WTC11 (cell line): ENCODE measurements around the gene MYCBP2. TPM values are rescaled to one million over a fixed set of nuclear protein-coding genes. Genes with fewer than 3 reads are reported as not detected.
A peak's percentile ranks its signal among the peaks of the same experiment; 100 is the strongest.

Experiments
- CREB1 ChIP-seq: sonication (generic); formaldehyde crosslinking; IDR thresholded peaks from 2 replicates; pipeline ENCODE4 v1.8.0; 2023; ENCODE audit warnings: mild to moderate bottlenecking, missing genetic modification reagents
- ELF4 ChIP-seq: sonication (generic); formaldehyde crosslinking; IDR thresholded peaks from 2 replicates; pipeline ENCODE4 v1.8.1; 2022; ENCODE audit warnings: low read depth, mild to moderate bottlenecking, moderate library complexity, missing genetic modification reagents
- FOXK1 ChIP-seq: sonication (generic); formaldehyde crosslinking; IDR thresholded peaks from 2 replicates; pipeline ENCODE4 v1.8.0; 2022; ENCODE audit warnings: mild to moderate bottlenecking, moderate library complexity, missing genetic modification reagents
- GABPB1 ChIP-seq: sonication (generic); formaldehyde crosslinking; IDR thresholded peaks from 2 replicates; pipeline ENCODE4 v1.8.1; 2023; ENCODE audit warnings: mild to moderate bottlenecking, missing genetic modification reagents
- IRF2 ChIP-seq: sonication (generic); formaldehyde crosslinking; IDR thresholded peaks from 2 replicates; pipeline ENCODE4 v1.8.0; 2022; ENCODE audit warnings: low read depth, missing genetic modification reagents, borderline replicate concordance
- JAZF1 ChIP-seq: fragments of 250-450 bp; sonication (Bioruptor Pico); IDR thresholded peaks from 2 replicates; pipeline ENCODE4 v1.9.0; 2021; ENCODE audit warnings: moderate library complexity, mild to moderate bottlenecking, inconsistent platforms
- JUN ChIP-seq: sonication (generic); formaldehyde crosslinking; IDR thresholded peaks from 2 replicates; pipeline ENCODE4 v1.8.0; 2023; ENCODE audit warnings: mild to moderate bottlenecking, missing genetic modification reagents
- KAT7 ChIP-seq: sonication (generic); formaldehyde crosslinking; IDR thresholded peaks from 2 replicates; pipeline ENCODE4 v1.8.1; 2023; ENCODE audit warnings: missing genetic modification reagents, mild to moderate bottlenecking, borderline replicate concordance
- MAX ChIP-seq: sonication (generic); formaldehyde crosslinking; IDR thresholded peaks from 2 replicates; pipeline ENCODE4 v1.8.0; 2022; ENCODE audit warnings: mild to moderate bottlenecking, missing genetic modification reagents
- NFYB ChIP-seq: sonication (generic); formaldehyde crosslinking; conservative IDR thresholded peaks from 2 replicates; pipeline ENCODE4 v1.8.0; 2022; ENCODE audit warnings: low read depth, missing genetic modification reagents
- OVOL2 ChIP-seq: fragments of 250-450 bp; sonication (Bioruptor Pico); IDR thresholded peaks from 2 replicates; pipeline ENCODE4 v1.9.0; 2021; ENCODE audit warnings: mild to moderate bottlenecking, borderline replicate concordance
- PREB ChIP-seq: sonication (generic); formaldehyde crosslinking; IDR thresholded peaks from 2 replicates; pipeline ENCODE4 v1.8.1; 2022; ENCODE audit warnings: mild to moderate bottlenecking, missing genetic modification reagents, moderate library complexity, borderline replicate concordance
- RORB ChIP-seq: fragments of 250-450 bp; sonication (Bioruptor Pico); IDR thresholded peaks from 2 replicates; pipeline ENCODE4 v1.9.0; 2021; ENCODE audit warnings: mild to moderate bottlenecking
- SOX15 ChIP-seq: fragments of 250-450 bp; sonication (Bioruptor Pico); IDR thresholded peaks from 2 replicates; pipeline ENCODE4 v1.9.0; 2021; ENCODE audit warnings: mild to moderate bottlenecking
- TEAD1 ChIP-seq: sonication (generic); formaldehyde crosslinking; IDR thresholded peaks from 2 replicates; pipeline ENCODE4 v1.8.0; 2022; ENCODE audit warnings: mild to moderate bottlenecking, missing genetic modification reagents
- TP53 ChIP-seq: sonication (generic); formaldehyde crosslinking; IDR thresholded peaks from 2 replicates; pipeline ENCODE4 v1.8.1; 2023; ENCODE audit warnings: mild to moderate bottlenecking, missing genetic modification reagents
- ZNF121 ChIP-seq: sonication (generic); formaldehyde crosslinking; IDR thresholded peaks from 2 replicates; pipeline ENCODE4 v1.8.0; 2023; ENCODE audit warnings: missing genetic modification reagents
- ZNF232 ChIP-seq: sonication (generic); formaldehyde crosslinking; IDR thresholded peaks from 2 replicates; pipeline ENCODE4 v1.8.0; 2022; ENCODE audit warnings: mild to moderate bottlenecking, missing genetic modification reagents
- ZNF317 ChIP-seq: sonication (generic); formaldehyde crosslinking; IDR thresholded peaks from 2 replicates; pipeline ENCODE4 v1.8.1; 2023; ENCODE audit warnings: low read depth, mild to moderate bottlenecking, moderate library complexity, missing genetic modification reagents, borderline replicate concordance
- ZNF396 ChIP-seq: fragments of 250-450 bp; sonication (Bioruptor Pico); IDR thresholded peaks from 2 replicates; pipeline ENCODE4 v1.8.0; 2021; ENCODE audit warnings: mild to moderate bottlenecking, moderate library complexity, borderline replicate concordance
- ZNF671 ChIP-seq: fragments of 250-450 bp; sonication (Bioruptor Pico); IDR thresholded peaks from 2 replicates; pipeline ENCODE4 v1.8.0; 2021; ENCODE audit warnings: mild to moderate bottlenecking
- total RNA-seq: library from RNA; stranded (reverse); gene quantifications from 3 replicates; pipeline ENCODE4 v1.2.3, GENCODE V29; 2021
- TF ChIP-seq, protein P1 (sequence below): sonication (generic); formaldehyde crosslinking; IDR thresholded peaks from 2 replicates; pipeline ENCODE4 v1.8.1; 2023; ENCODE audit warnings: mild to moderate bottlenecking, moderate library complexity, missing genetic modification reagents
- TF ChIP-seq, protein P2 (sequence below): fragments of 250-450 bp; sonication (Bioruptor Pico); IDR thresholded peaks from 2 replicates; pipeline ENCODE4 v1.9.0; 2021; ENCODE audit warnings: mild to moderate bottlenecking
- TF ChIP-seq, protein P3 (sequence below): sonication (generic); formaldehyde crosslinking; IDR thresholded peaks from 2 replicates; pipeline ENCODE4 v1.8.1; 2023; ENCODE audit warnings: mild to moderate bottlenecking, missing genetic modification reagents, borderline replicate concordance
- TF ChIP-seq, protein P4 (sequence below): sonication (generic); formaldehyde crosslinking; IDR thresholded peaks from 2 replicates; pipeline ENCODE4 v1.8.0; 2022; ENCODE audit warnings: missing genetic modification reagents
- TF ChIP-seq, protein P5 (sequence below): sonication (generic); formaldehyde crosslinking; IDR thresholded peaks from 2 replicates; pipeline ENCODE4 v1.8.0; 2022; ENCODE audit warnings: mild to moderate bottlenecking, missing genetic modification reagents

The MYCBP2 gene
- total RNA-seq, 1 experiment from 2014 or later: 54.3 TPM

- no peak for TF ChIP-seq PREB (CRISPR knock-in tag)
- no peak for TF ChIP-seq SOX15 (CRISPR knock-in tag)
- peak; percentile 88 for TF ChIP-seq FOXK1
- TF ChIP-seq IRF2: no peak
- no peak for TF ChIP-seq ELF4 (CRISPR knock-in tag)
- TF ChIP-seq, protein P1, sequence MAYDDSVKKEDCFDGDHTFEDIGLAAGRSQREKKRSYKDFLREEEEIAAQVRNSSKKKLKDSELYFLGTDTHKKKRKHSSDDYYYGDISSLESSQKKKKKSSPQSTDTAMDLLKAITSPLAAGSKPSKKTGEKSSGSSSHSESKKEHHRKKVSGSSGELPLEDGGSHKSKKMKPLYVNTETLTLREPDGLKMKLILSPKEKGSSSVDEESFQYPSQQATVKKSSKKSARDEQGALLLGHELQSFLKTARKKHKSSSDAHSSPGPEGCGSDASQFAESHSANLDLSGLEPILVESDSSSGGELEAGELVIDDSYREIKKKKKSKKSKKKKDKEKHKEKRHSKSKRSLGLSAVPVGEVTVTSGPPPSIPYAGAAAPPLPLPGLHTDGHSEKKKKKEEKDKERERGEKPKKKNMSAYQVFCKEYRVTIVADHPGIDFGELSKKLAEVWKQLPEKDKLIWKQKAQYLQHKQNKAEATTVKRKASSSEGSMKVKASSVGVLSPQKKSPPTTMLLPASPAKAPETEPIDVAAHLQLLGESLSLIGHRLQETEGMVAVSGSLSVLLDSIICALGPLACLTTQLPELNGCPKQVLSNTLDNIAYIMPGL (CRISPR knock-in tag): no peak; the same call in 1 of the 2 replicates
- no peak for TF ChIP-seq TEAD1 (CRISPR knock-in tag)
- TF ChIP-seq JUN (CRISPR knock-in tag): no peak
- TF ChIP-seq, protein P2, sequence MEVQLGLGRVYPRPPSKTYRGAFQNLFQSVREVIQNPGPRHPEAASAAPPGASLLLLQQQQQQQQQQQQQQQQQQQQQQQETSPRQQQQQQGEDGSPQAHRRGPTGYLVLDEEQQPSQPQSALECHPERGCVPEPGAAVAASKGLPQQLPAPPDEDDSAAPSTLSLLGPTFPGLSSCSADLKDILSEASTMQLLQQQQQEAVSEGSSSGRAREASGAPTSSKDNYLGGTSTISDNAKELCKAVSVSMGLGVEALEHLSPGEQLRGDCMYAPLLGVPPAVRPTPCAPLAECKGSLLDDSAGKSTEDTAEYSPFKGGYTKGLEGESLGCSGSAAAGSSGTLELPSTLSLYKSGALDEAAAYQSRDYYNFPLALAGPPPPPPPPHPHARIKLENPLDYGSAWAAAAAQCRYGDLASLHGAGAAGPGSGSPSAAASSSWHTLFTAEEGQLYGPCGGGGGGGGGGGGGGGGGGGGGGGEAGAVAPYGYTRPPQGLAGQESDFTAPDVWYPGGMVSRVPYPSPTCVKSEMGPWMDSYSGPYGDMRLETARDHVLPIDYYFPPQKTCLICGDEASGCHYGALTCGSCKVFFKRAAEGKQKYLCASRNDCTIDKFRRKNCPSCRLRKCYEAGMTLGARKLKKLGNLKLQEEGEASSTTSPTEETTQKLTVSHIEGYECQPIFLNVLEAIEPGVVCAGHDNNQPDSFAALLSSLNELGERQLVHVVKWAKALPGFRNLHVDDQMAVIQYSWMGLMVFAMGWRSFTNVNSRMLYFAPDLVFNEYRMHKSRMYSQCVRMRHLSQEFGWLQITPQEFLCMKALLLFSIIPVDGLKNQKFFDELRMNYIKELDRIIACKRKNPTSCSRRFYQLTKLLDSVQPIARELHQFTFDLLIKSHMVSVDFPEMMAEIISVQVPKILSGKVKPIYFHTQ (CRISPR knock-in tag): no peak
- no peak for TF ChIP-seq ZNF671
- TF ChIP-seq GABPB1 (CRISPR knock-in tag): peak; percentile 27; the same call in 1 of the 2 replicates
- no peak for TF ChIP-seq TP53 (CRISPR knock-in tag)
- no peak for TF ChIP-seq KAT7 (CRISPR knock-in tag)
- TF ChIP-seq NFYB: no peak
- TF ChIP-seq ZNF396 (CRISPR knock-in tag): no peak
- TF ChIP-seq MAX (CRISPR knock-in tag): peak; percentile 51; the same call in 1 of the 2 replicates
- TF ChIP-seq, protein P3, sequence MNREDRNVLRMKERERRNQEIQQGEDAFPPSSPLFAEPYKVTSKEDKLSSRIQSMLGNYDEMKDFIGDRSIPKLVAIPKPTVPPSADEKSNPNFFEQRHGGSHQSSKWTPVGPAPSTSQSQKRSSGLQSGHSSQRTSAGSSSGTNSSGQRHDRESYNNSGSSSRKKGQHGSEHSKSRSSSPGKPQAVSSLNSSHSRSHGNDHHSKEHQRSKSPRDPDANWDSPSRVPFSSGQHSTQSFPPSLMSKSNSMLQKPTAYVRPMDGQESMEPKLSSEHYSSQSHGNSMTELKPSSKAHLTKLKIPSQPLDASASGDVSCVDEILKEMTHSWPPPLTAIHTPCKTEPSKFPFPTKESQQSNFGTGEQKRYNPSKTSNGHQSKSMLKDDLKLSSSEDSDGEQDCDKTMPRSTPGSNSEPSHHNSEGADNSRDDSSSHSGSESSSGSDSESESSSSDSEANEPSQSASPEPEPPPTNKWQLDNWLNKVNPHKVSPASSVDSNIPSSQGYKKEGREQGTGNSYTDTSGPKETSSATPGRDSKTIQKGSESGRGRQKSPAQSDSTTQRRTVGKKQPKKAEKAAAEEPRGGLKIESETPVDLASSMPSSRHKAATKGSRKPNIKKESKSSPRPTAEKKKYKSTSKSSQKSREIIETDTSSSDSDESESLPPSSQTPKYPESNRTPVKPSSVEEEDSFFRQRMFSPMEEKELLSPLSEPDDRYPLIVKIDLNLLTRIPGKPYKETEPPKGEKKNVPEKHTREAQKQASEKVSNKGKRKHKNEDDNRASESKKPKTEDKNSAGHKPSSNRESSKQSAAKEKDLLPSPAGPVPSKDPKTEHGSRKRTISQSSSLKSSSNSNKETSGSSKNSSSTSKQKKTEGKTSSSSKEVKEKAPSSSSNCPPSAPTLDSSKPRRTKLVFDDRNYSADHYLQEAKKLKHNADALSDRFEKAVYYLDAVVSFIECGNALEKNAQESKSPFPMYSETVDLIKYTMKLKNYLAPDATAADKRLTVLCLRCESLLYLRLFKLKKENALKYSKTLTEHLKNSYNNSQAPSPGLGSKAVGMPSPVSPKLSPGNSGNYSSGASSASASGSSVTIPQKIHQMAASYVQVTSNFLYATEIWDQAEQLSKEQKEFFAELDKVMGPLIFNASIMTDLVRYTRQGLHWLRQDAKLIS: no peak
- no peak for TF ChIP-seq ZNF317 (CRISPR knock-in tag)
- TF ChIP-seq OVOL2 (CRISPR knock-in tag): no peak
- TF ChIP-seq ZNF232 (CRISPR knock-in tag): no peak
- no peak for TF ChIP-seq JAZF1 (CRISPR knock-in tag)
- TF ChIP-seq CREB1 (CRISPR knock-in tag): no peak
- TF ChIP-seq RORB: no peak
- TF ChIP-seq, protein P4, sequence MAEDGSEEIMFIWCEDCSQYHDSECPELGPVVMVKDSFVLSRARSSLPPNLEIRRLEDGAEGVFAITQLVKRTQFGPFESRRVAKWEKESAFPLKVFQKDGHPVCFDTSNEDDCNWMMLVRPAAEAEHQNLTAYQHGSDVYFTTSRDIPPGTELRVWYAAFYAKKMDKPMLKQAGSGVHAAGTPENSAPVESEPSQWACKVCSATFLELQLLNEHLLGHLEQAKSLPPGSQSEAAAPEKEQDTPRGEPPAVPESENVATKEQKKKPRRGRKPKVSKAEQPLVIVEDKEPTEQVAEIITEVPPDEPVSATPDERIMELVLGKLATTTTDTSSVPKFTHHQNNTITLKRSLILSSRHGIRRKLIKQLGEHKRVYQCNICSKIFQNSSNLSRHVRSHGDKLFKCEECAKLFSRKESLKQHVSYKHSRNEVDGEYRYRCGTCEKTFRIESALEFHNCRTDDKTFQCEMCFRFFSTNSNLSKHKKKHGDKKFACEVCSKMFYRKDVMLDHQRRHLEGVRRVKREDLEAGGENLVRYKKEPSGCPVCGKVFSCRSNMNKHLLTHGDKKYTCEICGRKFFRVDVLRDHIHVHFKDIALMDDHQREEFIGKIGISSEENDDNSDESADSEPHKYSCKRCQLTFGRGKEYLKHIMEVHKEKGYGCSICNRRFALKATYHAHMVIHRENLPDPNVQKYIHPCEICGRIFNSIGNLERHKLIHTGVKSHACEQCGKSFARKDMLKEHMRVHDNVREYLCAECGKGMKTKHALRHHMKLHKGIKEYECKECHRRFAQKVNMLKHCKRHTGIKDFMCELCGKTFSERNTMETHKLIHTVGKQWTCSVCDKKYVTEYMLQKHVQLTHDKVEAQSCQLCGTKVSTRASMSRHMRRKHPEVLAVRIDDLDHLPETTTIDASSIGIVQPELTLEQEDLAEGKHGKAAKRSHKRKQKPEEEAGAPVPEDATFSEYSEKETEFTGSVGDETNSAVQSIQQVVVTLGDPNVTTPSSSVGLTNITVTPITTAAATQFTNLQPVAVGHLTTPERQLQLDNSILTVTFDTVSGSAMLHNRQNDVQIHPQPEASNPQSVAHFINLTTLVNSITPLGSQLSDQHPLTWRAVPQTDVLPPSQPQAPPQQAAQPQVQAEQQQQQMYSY (CRISPR knock-in tag): no peak
- no peak for TF ChIP-seq ZNF121
- TF ChIP-seq, protein P5, sequence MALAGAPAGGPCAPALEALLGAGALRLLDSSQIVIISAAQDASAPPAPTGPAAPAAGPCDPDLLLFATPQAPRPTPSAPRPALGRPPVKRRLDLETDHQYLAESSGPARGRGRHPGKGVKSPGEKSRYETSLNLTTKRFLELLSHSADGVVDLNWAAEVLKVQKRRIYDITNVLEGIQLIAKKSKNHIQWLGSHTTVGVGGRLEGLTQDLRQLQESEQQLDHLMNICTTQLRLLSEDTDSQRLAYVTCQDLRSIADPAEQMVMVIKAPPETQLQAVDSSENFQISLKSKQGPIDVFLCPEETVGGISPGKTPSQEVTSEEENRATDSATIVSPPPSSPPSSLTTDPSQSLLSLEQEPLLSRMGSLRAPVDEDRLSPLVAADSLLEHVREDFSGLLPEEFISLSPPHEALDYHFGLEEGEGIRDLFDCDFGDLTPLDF: no peak
These were observed 300.5 kb downstream of the MYCBP2 start (continued) for GRCh38 chr13:77026255-77026860.
